ENCODE measurements around the gene SSBP3. TPM values are rescaled to one million over a fixed set of nuclear protein-coding genes. Genes with fewer than 3 reads are reported as not detected.
A peak's percentile ranks its signal among the peaks of the same experiment; 100 is the strongest.

The SSBP3 gene
- polyA plus RNA-seq, 4 donors: 110 to 130 (median 123) TPM

- peak; percentile 87 to 98 (median 94) for DNase-seq (ENCODE audit: low read depth in 4 of 4, low spot score in 2 of 4)
Observed at GRCh38 chr1:54199765-54200518, 206.3 kb downstream of the SSBP3 start, which contains the start of the genes CYB5RL and MRPL37. Gene CYB5RL (minus strand): TSS chr1:54200030. CDS start chr1:54195616, 4,414 bp downstream. Gene MRPL37 (plus strand): TSS chr1:54200167. CDS start chr1:54200244, 77 bp downstream.

GRCh38 chr1:54199151-54199764, 206.9 kb downstream of the SSBP3 start:
- no peak for DNase-seq (ENCODE audit: low read depth in 4 of 4, low spot score in 2 of 4)

GRCh38 chr1:54193453-54193852, 212.7 kb downstream of the SSBP3 start:
- DNase-seq (ENCODE audit: low read depth in 4 of 4, low spot score in 2 of 4): no peak

GRCh38 chr1:54191525-54191924, 214.7 kb downstream of the SSBP3 start:
- DNase-seq (ENCODE audit: low read depth in 4 of 4, low spot score in 2 of 4): no peak

GRCh38 chr1:54190526-54190925, 215.7 kb downstream of the SSBP3 start:
- no peak for DNase-seq (ENCODE audit: low read depth in 4 of 4, low spot score in 2 of 4)

GRCh38 chr1:54188291-54188690, 217.9 kb downstream of the SSBP3 start:
- no peak for DNase-seq (ENCODE audit: low read depth in 4 of 4, low spot score in 2 of 4)

GRCh38 chr1:54186056-54186455, 220.1 kb downstream of the SSBP3 start:
- no peak for DNase-seq (ENCODE audit: low read depth in 4 of 4, low spot score in 2 of 4)

- DNase-seq (ENCODE audit: low read depth in 4 of 4, low spot score in 2 of 4): no peak
Observed at GRCh38 chr1:54180701-54181360, 225.4 kb downstream of the SSBP3 start.

GRCh38 chr1:54178296-54179070, 227.7 kb downstream of the SSBP3 start:
- no peak for DNase-seq (ENCODE audit: low read depth in 4 of 4, low spot score in 2 of 4)

- DNase-seq (ENCODE audit: low read depth in 4 of 4, low spot score in 2 of 4): no peak
Observed at GRCh38 chr1:54177726-54178125, 228.5 kb downstream of the SSBP3 start.

- DNase-seq (ENCODE audit: low read depth in 4 of 4, low spot score in 2 of 4): no peak
Observed at GRCh38 chr1:54176621-54177327, 229.4 kb downstream of the SSBP3 start.

Other genes with a start within 250 kb of the SSBP3 start
- gene CYB5RL, start 206.4 kb downstream of the SSBP3 start, polyA plus RNA-seq (ENCODE audit: insufficient read length in 4 of 4): 1 to 10 TPM; 6.3 to 10.0 (median 8.1) TPM
- 10 to 100 TPM; 73.5 to 88.4 (median 81.7) TPM for gene MRPL37, start 206.2 kb downstream of the SSBP3 start, polyA plus RNA-seq (ENCODE audit: insufficient read length in 4 of 4)
- gene ACOT11, start 141.8 kb upstream of the SSBP3 start, polyA plus RNA-seq (ENCODE audit: insufficient read length in 4 of 4): 10 to 100 TPM in 3 of 4 donors, 1 to 10 TPM in 1; 9.3 to 15.8 (median 14.3) TPM
- 10 to 100 TPM; 23.0 to 38.9 (median 28.4) TPM for gene FAM151A, start 217.1 kb upstream of the SSBP3 start, polyA plus RNA-seq (ENCODE audit: insufficient read length in 4 of 4)
- gene MROH7, start 235.4 kb upstream of the SSBP3 start, polyA plus RNA-seq (ENCODE audit: insufficient read length in 4 of 4): 10 to 100 TPM in 2 of 4 donors, 1 to 10 TPM in 2; 2.8 to 14.2 (median 8.1) TPM

Data from left renal cortex interstitium (tissue), 4 donors.